Left lobe of liver (tissue), 2 donors: ENCODE data around the gene CES4A. TPM values are rescaled to one million over a fixed set of nuclear protein-coding genes. Genes with fewer than 3 reads are reported as not detected.
A peak's percentile ranks its signal among the peaks of the same experiment; 100 is the strongest.
"Not testable (repeated sequence)": the region's sequence is repeated elsewhere in the genome, so short reads cannot be mapped to it uniquely, and the experiment has no call there.

ENCODE experiments used
- ATAC-seq: fragments of 200-7000 bp; cut with Tn5 transposase; one replicate; pipeline ENCODE4 v1.9.1; 2020; ENCODE audit warnings: mild to moderate bottlenecking, moderate library complexity
- DNase-seq: peaks from one replicate; pipeline ENCODE4 v3.0.0-alpha.2; 2020; ENCODE audit warnings: low spot score
- total RNA-seq: library from RNA; stranded (reverse); gene quantifications from one replicate; pipeline ENCODE4 v1.2.1, GENCODE V29; 2021
- donor health status: DM: no; HTN: no; CAD: no; lungs with moderate emphysema.
- donor health status: DM: no; HTN: yes; CAD: no.

The CES4A gene
- total RNA-seq, 1 donor from 2014 or later: 67.7 TPM

GRCh38 chr16:66983033-66983432 lies 5.4 kb upstream of the CES4A start:
- ATAC-seq (no peak), DNase-seq (no peak)

GRCh38 chr16:66984892-66985311 lies 3.5 kb upstream of the CES4A start:
- no peak for DNase-seq
- ATAC-seq: no peak

- no peak for DNase-seq
Measured at GRCh38 chr16:66986559-66986958, 1.8 kb upstream of the CES4A start.

DNA sequence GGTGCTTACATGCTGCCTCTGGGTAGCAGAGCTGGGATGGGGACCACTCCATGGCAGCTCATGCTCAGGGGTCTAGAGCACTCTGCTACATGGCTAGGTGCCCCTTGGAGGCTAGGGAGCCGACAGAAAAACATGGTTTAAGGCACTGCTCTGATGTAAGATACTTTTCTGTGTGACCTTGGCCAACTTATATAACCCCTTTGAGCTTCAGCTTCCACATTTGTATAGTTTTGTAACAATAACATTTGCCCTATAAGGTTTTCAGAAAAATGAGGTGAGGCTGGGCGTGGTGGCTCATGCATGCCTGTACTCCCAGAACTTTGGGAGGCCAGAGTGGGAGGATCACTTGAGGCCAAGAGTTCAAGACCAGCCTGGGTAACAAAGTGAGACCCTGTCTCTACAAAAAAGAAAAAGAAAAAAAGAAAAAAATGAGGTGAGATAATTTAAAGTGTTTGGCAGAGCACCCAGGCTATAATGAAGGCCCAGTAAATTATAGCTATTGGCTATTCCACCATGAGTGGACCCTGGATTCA lies 3.2 kb downstream of the CES4A start:
- DNase-seq: no peak
- no peak for ATAC-seq

More at GRCh38 chr16:66986559-66986958, 1.8 kb upstream of the CES4A start:
- ATAC-seq: no peak

DNA sequence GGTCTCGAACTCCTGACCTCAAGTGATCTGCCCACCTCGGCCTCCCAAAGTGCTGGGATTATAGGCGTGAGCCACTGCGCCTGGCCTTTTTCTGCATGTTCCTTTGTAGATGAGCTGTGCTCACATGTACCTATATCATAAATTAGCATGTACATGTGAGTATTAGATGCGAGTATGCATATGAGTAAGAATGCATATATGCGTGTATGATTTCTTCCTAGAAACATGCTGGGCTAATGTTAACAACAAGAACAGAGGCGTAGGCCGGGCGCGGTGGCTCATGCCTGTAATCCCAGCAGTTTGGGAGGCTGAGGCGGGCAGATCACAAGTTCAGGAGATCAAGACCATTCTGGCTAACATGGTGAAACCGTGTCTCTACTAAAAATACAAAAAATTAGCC lies 5.2 kb downstream of the CES4A start:
- ATAC-seq, DNase-seq: not testable (repeated sequence)

DNA sequence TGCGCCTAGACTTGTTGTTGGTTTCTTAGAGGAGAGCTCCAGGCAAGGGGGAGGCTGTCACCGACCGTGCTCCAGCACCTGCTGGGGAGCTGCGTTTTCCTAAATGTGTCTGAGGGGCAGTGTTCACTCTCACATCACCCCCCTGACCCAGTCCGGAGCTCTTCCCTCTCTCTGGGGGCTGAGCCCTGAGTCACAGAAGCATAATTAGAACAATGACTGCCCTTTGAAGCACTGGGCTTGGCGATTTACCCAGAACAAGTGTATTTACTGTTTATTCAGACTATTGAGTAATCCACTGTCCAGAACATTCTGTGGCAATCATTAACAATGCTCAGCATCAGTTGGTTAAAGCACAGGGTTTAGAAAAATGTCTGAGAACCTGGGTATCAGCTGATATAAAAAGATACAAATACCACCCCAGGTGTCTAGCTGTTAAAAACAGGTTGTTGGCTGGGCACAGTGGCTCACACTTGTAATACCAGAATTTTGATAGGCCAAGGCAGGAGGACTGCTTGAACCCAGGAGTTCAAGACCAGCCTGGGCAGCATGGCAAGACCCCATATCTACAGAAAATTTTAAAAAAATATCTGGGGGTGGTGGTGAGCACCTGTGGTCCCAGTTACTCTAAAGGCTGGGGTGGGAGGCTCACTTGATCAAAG lies 8.1 kb downstream of the CES4A start:
- peak; percentile 81 for DNase-seq
- ATAC-seq: peak; percentile 88

DNA sequence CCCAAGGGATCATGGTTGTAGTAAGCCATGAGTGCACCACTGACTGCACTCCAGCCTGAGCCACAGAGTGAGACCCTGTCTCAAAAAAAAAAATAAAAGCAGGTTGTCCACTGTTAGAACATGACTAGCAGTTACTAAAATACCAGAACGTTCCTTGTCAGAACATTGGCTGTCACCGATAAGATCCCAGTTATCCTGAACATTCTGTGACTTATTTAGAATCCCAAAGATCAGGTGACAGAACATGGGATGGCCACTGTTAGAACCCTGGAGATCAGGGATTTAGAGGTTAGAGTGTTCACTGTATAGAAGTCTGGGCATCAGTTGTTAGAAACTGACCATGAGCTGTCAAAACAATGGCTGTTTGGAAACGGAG lies 8.6 kb downstream of the CES4A start:
- DNase-seq (no peak), ATAC-seq (peak; percentile 3)

- peak; percentile 33 for ATAC-seq
Measured at GRCh38 chr16:67000384-67001351, 12.3 kb downstream of the CES4A start.

DNA sequence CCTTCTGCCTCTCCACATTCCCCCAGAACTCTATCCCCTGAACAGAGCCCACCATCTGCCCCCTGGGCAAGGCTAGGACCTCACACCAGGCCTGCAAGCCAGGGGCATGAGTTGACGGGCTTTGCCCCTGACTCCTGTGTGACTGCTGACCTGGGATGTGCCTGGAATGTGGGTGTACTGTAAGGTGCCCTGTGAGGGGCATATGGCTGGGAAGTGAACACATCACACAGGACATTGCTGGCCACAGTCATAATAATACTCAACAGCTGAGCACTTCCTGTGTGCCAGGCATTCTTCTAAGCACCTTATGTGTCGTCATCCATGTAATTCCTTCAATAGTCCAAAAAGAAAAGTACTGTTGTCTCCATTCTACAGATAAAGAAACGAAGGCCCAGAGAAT lies 13.3 kb downstream of the CES4A start:
- ATAC-seq (no peak), DNase-seq (no peak)

More at GRCh38 chr16:67000384-67001351, 12.3 kb downstream of the CES4A start:
- DNase-seq: peak; percentile 57

DNA sequence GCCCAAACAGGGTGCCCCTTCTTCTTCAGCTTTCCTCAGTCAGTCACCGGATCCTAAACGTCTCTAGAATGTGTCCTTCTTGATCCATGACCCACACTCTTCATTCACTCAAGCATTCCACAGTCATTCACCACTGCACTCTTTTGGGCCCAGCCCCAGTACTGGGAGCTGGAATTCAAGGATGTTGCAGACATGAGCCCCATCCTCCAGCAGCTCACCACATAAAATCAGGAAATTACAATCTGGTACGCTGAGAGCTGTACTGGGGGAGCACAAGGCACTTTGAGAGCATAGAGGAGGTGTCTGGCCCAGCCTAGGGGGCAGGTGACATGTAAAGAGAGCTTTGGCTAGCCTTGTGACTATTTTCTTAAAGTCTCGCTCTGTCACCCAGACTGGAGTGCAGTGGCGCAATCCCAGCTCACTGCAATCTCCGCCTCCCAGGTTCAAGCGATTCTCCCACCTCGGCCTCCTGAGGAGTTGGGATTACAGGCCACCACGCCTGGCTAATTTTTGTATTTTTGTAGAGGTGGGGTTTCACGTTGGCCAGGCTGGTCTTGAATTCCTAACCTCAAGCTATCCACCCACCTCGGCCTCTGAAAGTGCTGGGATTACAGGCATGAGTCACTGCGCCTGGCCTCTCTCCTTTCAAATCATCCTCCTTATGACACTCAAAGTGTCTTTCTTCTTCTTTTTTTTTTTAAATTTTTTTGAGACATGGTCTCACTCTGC lies 18.7 kb downstream of the CES4A start:
- ATAC-seq (no peak), DNase-seq (no peak)

- no peak for ATAC-seq
- DNase-seq: no peak
Measured at GRCh38 chr16:67009158-67009557, 20.8 kb downstream of the CES4A start.

DNA sequence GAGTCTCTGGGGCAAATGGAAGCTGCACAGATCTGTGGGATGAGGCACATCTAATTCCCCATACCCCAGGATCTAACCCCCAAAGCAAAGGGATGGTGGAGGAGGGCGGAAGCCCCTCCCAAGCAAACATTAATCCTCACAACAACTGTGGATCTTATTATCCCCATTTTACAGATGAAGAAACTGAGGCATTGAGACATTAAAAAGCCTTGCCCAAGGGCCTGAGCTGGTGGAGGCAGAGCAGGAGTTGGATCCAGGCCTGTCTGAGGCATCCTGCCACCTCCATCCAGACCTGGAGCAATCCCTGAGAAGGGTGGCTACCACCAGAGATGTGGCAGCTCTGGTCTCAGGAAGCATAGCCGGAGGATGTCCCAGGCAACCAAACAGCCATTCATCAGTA lies 22.9 kb downstream of the CES4A start:
- no peak for ATAC-seq
- DNase-seq: no peak

GRCh38 chr16:67013233-67013822 lies 24.9 kb downstream of the CES4A start:
- DNase-seq: no peak
- ATAC-seq: peak; percentile 1

- peak; percentile 71 for ATAC-seq
Measured at GRCh38 chr16:67013823-67014633, 25.6 kb downstream of the CES4A start.

DNA sequence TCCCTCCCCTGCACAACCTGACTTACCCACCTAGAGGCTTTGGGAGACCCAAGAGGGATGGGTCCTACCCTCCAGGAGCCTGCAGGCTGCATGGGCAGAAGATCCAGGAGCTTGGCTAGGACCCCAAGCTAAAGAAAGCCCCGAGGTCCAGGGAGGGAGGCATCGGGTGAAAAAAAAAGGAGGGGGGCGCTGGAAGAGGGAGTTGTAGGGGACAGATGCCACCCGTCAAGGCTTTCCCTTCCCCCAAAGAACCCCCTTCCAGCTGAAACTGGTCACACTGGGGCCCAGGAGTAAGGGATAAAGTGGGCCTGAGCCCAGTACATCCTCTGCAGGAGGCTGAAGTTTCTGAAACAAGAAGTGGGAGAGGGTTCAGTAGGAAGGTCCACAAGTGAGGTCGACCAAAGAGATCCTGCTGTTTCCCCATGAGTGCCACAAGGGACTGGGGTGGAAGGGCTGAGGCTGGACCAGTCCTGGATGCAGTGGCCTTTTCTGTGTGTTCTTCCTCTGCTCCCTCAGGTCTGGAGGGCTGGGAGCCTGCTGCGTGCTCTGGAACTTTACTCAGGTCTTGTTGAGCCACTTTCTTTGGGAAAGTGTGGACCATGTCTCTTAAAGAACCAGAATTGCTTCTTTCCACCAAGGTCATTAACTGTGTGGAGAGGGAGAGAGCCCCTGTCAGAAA lies 26.4 kb downstream of the CES4A start:
- no peak for ATAC-seq

More at GRCh38 chr16:67013823-67014633, 25.6 kb downstream of the CES4A start:
- DNase-seq: peak; percentile 72

DNA sequence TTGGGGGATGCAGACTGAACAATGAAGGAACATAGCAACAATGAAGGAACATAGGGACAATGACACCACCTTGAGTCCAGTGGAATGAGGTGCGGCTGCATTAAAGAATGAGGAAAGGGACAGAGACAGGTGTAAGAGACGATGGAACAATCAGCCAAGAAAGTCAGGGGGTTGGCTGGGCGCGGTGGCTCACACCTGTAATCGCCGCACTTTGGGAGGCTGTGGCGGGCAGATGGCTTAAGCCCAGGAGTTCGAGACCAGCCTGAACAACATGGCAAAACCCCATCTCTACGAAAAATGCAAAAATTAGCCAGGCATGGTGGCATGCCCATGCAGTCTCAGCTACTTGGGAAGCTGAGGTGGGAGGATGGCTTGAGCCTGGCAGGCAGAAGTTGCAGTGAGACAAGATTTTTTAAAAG lies 26.9 kb downstream of the CES4A start:
- no peak for ATAC-seq
- DNase-seq: no peak

More for the DNA sequence above, 26.4 kb downstream of the CES4A start:
- DNase-seq: no peak

DNA sequence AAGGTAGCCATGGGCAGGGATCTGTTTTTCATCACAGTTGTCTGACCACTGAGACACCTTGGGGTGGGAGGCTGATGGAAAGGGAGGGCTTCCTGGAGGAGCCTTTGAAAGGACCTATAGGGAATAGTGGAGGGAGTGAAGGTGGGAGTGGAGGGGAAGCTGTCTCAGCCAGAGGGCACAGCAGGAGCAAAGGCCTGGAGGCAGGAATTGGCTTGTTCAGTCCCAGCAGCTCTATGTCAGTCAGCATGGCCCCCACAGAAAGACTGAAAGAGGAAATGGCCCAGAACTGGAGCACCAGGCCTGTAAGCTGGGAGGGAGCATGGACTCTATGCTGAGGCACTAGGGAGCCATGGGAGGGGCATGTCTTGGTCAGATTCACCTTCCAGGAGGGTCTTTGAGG lies 27.8 kb downstream of the CES4A start:
- ATAC-seq: no peak
- DNase-seq: no peak

DNA sequence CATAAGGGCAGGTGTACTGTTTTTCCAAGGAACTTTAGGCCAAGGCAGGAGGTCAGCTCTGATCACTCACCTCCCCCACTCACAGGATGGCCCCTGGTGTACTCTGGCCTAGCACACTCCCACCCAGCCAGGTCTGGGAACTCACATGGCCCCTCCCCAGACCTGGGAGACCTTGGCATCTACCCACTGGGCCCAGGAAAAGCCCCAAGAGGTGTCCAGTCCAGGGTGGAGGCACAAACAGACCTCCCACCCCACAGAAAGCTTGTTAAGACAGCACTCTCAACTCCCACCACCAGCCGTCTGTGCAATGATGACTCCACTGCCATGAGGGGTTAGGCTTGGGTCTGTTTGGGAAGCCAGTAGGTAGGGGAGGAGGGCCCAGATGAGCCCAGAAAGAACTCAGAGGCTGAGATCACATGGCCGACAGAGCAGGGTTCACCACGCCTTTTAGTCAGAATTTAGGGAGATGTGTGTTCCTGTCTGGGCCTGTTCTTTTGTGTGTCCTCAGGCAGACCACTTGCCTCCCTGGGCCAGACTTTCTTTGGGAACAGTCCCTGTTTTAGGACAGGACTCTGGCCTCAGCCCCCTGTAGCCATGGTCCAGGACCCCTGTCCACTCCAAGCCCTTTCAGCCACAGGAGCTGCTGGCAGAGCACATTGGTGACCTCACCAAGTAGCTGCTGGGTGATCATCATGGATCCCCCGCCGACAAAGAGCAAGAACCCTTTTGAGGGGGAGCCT lies 28.5 kb downstream of the CES4A start:
- ATAC-seq: no peak
- DNase-seq: no peak

DNA sequence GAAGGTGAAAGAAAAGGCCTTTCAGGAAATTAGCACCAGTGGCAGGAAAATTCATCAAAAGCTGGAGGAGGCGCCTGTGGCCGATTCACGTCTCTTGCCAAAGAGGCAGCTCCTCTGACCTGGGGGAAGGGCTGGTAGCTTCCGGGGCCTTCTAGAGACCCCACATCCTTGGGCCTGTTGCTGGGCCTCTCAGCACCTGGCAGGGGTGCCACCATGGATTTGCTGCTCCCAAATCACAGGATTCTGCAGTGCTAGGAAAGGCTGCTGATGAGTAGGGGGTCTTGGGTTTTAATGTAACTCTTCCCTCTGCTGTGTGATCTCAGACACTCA lies 29.0 kb downstream of the CES4A start:
- DNase-seq: no peak
- no peak for ATAC-seq
